HG03469 (cell line): ENCODE results near the gene ADGRV1.
"Not testable (repeated sequence)": the region's sequence is repeated elsewhere in the genome, so short reads cannot be mapped to it uniquely, and the experiment has no call there.

Experiments
- ATAC-seq: cut with Tn5 transposase; IDR thresholded peaks from one replicate; pipeline ENCODE4 v1.9.1; 2021; ENCODE audit warnings: mild to moderate bottlenecking, moderate library complexity, moderate number of reproducible peaks; ENCODE audit not compliant: unreplicated experiment

ADGRV1 gene

GRCh38 chr5:90586469-90586868 is 27.9 kb downstream of the ADGRV1 start:
- no peak for ATAC-seq

GRCh38 chr5:90590170-90590569 is 31.6 kb downstream of the ADGRV1 start:
- ATAC-seq = no peak

GRCh38 chr5:90593083-90593482 is 34.5 kb downstream of the ADGRV1 start:
- ATAC-seq = not testable (repeated sequence)

- ATAC-seq = not testable (repeated sequence)
Measured at GRCh38 chr5:90595766-90596165, 37.2 kb downstream of the ADGRV1 start.

DNA sequence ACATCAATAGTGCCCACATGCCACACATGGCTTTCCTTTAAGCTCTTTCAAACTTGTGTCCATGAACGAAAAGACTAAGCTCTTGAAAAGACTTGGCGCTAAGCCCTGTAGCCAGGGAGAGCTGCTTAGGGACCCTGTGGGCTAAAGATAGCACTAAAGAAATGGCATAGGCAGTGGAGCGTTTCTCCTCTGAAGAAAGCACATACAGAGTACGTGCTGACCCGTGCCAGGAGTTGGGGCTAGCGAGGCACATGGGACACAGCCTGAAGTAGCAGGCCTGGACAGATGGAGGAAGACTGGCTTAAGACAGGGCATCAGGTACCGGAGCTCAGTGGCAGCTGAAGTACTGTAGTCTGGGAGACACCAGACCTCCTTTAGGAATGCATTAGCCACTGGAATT is 39.7 kb downstream of the ADGRV1 start:
- ATAC-seq = no peak

DNA sequence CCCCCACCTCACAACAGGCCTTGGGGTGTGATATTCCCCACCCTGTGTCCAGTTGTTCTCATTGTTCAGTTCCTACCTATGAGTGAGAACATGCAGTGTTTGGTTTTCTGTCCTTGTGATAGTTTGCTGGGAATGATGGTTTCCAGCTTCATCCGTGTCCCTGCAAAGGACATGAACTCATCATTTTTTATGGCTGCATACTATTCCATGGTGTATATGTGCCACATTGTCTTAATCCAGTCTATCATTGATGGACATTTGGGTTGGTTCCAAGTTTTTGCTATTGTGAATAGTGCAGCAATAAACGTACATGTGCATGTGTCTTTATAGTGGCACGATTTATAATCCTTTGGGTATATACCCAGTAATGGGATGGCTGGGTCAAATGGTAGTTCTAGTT is 41.7 kb downstream of the ADGRV1 start:
- ATAC-seq = not testable (repeated sequence)

DNA sequence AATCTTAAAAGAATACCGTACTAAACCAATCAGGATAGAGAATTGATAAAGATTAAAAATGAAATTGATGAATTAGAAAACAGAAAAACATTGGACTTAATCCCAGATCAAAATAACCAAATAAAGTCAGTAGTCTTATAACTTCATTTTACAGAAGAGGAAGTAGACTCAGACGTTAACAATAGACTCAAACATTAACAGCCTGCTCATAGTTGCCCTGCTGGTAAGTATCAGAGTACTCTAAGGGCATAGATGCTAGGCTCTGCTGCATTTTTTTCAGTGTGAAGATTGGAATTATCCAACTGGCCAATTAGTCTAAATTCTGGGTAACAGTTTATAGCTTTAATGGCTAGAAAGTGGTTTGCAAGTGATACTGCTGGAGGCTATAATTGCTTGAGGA is 42.9 kb downstream of the ADGRV1 start:
- no peak for ATAC-seq

DNA sequence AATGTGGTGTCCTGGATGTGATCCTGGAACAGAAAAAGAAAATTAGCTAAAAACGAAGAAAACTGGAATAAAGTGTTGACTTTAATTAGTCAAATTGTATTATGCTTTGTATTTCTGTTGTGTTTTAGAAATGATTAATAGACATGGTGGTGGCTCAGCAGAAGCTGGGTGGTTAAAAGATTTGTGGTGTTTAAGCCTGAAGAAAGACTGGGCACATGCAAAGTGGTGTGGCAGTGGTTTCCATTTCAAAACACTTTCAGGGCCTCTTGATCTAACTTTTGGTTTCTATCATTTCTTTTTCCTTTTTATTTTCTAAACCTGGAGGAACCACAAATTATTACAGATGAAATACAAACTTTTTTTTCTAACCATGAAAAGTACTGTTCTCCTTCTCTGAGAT is 44.1 kb downstream of the ADGRV1 start:
- peak; percentile 72 for ATAC-seq

DNA sequence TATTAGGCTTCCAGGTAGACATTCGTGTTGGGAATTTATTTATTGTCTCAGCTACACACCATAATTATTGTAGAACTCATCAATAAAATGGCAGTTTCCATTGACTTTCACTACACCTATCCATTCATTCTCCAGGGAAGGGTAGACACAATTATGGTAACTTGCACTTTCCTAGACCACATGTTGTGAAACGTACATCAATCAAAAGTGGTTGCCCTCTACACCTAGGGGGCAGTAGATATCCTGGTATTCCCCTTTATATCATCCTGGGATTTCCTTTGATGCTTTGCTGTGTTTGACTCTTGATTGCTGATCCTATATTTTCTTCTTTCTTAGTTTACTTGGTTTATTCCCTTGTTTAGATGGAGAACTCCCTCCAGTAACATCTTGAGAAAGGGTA is 47.9 kb downstream of the ADGRV1 start:
- no peak for ATAC-seq

DNA sequence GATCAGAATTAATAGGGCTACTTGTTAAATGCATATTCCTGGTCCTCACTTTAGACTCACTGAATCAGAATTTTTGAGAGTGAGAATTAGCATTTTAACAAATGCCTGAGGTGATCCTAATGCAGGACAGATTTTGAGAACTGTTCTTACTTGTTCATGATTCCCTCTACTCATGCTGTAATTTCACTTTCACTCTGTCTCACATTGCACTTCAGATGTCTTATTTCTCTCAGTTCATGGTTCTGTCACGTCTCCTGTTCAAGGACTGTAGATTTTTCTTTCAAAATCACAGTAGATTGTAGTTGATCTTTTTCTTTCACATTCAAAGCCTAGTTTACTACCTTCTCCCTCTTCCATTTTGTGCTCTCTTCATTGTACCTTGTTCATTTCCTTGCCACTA is 54.3 kb downstream of the ADGRV1 start:
- ATAC-seq = peak; percentile 98

GRCh38 chr5:90613459-90613858 is 54.9 kb downstream of the ADGRV1 start:
- no peak for ATAC-seq

GRCh38 chr5:90613918-90614504 is 55.4 kb downstream of the ADGRV1 start:
- ATAC-seq = no peak

- no peak for ATAC-seq
Measured at GRCh38 chr5:90615355-90615754, 56.8 kb downstream of the ADGRV1 start.

DNA sequence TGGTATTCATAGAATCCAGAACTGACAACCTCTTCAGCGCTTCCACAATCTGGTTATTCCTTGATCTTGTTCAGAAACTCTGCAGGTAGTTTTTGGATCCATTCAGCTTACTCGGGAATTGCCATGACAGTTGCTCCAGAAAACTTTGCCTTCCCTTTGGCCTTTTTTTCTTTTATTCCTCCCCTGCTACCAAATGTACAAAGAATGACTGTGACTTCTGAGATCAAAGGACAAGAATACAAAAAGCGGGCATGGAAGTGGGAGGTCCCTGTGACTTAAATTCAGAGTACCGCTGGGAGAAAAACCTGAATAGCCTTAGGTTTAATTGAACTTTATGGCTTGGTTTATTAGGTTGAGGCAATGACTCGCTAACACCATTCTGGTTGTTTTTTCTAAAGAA is 59.5 kb downstream of the ADGRV1 start:
- no peak for ATAC-seq

GRCh38 chr5:90619762-90620161 is 61.2 kb downstream of the ADGRV1 start:
- not testable (repeated sequence) for ATAC-seq

DNA sequence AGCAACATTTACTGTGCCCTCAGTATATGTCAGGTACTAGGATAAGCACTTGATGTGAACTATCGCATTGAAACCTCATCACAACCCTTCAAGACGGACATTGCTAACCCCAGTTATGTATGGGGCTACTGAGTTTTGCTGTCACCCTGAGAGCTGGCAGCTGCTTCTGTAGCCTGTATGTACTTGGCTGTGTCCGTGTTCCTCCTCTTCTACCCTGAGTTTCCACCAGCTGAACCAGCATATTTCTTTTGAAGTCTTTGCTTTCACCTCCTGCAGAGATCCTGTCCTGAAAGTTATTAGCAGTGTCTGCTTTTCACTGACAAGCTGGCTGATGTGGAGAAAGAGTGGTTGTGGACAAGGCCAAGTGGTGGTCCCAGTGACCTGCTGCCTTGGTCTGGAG is 63.3 kb downstream of the ADGRV1 start:
- no peak for ATAC-seq

DNA sequence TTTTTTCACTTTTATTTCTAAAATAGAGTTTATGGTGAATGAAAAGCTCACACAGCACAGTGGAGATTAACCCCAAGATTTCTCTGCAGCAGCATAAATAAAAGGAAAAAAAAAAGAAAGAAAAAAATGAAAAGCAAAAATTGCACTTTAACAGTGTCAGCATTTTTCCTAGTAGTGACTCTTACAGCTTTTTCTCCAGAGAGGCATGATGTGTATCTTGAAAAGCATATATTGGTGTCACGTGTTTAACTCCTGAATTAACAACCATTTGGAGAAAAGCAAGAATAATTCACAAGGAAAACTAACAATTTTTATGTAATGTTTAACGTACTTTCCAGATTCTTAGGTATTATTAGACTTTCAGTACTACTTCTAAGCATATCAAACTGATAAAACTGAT is 67.9 kb downstream of the ADGRV1 start:
- ATAC-seq = no peak

- no peak for ATAC-seq
Measured at GRCh38 chr5:90628492-90628891, 69.9 kb downstream of the ADGRV1 start.

DNA sequence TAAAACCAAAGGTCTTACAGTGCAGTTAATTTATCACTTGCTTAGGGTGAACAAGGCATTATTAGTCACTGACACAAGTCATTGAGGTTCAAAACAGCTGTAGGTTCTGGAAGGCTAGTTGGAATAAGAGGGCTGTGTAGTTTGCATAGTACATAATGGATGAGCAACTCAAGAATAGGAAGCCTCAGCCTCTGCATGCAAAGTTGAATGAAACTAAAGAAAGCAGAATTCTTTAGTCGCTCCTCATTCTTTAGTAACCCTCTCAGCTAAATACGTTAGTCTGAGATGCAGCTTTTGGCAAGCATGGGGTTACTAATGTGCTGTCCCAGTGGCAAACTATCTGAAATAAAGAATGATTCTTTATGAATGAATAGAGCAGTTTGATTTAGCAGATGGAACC is 74.2 kb downstream of the ADGRV1 start:
- no peak for ATAC-seq

DNA sequence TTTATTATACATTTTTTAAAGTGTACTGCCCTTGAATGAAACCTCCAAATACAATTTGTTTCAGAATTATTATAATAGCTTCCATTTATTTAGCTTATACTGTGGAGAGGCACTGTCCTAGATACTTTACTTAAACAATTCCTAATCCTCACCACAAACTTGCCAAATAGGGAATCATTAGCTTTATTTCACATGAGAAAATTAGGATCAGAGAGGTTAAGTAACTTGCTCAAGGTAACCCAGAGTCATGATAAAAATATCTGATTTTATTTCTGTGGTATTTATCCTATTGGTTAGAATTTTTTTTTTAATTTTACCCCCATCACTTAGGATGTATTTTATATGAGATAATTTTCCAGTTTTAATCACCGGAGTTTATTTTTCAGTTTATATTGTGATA is 78.4 kb downstream of the ADGRV1 start:
- ATAC-seq = no peak

DNA sequence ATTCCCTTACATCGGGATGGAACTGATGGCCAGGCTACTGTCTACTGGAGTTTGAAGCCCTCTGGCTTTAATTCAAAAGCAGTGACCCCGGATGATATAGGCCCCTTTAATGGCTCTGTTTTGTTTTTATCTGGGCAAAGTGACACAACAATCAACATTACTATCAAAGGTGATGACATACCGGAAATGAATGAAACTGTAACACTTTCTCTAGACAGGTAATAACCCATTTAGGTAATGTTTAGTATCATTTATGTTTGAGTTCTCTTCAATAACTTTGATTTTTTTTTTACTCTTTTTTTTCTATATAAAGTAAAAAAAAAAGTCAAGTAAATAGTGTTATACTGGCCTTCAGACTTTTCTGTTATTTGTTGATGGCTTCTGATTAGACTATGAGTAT is 79.1 kb downstream of the ADGRV1 start:
- no peak for ATAC-seq

GRCh38 chr5:90638878-90639277 is 80.3 kb downstream of the ADGRV1 start:
- ATAC-seq = no peak

DNA sequence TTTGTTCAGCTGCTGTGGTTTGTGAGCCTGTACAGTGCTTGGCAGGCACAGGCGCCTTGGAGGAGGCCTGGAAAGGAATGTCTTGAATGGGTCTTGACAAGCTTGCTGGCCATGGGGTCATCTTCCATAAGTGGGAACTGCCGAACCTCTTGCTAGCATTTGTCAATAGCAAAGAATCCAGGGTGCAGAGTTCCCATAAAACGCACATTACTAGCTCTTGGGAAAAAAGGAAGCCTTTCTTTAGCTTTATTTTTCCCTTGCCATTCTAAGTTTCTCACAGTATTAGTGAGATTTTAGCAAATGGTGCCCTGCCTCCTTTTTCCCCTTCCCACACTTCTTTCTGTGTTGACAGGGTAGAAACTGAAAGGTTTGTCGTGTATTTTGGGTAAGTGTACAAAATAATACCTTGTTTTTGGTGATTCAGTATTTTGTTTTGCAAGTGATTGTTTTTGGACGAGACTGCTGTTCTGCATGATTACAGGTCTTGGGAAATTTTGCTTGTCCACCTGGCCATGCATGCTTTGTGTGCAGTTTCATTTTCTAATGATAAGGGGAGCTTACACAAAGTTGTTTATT is 82.0 kb downstream of the ADGRV1 start:
- no peak for ATAC-seq
